GM19324 (cell line): ENCODE measurements around the gene TBX3.

Experiments used
- ATAC-seq: cut with Tn5 transposase; IDR thresholded peaks from one replicate; pipeline ENCODE4 v1.9.1; 2021; ENCODE audit warnings: mild to moderate bottlenecking, moderate library complexity; ENCODE audit not compliant: unreplicated experiment, low FRiP score

The TBX3 gene

DNA sequence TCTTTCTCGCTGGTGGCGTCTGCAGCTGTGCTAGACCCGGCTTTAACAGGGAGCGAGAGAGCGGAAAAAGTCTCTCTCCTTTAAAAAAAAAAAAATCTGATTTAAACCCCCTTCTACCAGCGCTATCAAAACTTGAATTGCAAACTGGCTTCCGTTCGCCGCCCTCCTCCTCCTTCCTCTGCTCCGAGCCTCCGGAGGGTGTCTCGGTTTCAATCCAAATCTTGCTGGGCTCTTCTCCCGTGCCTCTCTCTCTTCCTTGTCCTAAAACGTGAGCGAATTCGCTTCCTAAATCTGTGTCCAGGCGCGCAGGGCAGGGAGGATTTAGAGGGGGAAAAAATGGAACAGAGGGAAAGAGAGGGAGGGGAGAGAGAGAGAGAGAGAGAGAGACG lies 272 bp downstream of the TBX3 start:
- ATAC-seq = no peak

DNA sequence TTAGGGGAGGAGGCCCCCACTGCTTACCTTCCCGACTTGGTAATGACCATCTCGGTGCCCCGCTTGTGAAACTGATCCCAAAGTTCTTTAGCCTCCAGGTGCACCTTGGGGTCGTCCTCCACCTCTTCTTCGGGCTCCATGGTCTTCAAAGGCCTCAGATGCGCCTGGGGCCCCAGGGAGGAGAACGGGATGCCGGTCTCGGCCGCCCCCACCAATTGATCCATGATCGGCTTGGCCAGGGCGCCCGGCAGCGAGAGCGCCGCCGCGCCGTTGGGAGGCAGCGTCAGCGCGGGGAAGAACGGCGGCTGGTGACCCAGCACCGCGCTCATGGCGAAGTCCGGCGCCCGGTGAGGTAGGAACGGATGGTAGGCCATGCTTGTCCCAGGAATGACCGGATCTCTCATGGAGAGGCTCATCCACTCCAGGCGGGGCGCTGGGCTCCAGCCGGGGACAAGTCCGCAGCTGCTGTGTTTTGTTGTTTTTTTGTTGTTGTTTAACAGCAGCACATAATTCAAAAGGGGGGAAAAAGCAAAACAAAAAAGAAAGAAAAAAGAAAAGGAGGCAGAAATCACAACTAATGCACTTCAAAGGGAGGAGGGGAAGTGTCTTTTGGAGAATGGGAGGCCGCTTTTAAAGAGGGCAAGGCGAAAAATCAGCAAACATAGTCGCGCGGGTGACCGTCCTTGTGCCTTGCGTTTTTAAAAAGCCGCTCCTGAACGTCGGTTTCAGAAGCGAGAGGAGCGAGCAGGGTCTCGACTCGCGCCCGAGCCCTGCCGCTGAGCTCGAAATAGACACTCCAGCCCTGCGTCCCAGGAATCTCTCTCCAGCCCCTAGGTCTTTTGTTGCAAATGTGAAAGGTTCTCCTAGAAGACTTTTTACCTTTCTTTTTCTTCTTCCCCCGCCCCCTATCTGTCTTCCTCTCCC lies 928 bp downstream of the TBX3 start:
- ATAC-seq = no peak

GRCh38 chr12:114682106-114682784 lies 1.7 kb downstream of the TBX3 start:
- no peak for ATAC-seq

- ATAC-seq = no peak
Measured at GRCh38 chr12:114681116-114681871, 2.7 kb downstream of the TBX3 start.

- no peak for ATAC-seq
Measured at GRCh38 chr12:114680604-114681069, 3.3 kb downstream of the TBX3 start.

DNA sequence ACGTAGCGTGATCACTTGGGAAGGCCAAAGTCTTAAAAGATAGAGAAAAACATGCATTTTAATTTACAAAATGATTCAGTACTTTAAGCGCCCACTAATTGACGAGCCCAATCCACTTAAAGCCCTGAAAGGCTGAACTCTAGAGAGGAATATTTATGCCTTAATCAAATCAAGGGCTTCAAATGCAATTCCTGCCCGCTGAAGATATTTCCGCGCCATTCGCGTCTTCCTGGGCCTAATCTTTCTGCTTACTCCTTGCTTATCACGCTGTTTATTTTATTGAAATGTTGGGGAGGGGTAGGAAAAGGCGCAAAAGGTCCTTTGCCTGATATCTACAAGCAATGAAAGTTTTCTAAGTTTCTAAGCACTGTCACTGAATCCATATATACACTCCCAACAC lies 4.0 kb downstream of the TBX3 start:
- no peak for ATAC-seq

DNA sequence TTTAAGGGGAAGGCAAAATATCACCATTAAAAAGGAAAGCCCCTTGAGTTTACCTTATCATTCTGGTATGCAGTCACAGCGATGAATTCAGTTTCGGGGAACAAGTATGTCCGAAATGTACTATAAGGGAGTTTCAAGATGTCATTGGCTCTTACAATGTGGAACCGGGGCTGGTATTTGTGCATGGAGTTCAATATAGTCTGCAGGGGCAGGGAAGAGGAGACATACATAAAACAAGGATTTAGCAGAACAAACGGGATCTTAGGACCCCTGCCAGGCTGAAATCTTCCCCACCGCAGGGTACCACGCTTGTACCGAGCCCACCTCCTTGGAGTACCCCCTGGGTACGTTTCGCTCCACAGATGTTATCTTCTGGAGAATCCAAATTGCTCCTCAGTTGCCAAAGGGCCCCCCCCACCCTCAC lies 4.5 kb downstream of the TBX3 start:
- no peak for ATAC-seq

GRCh38 chr12:114678718-114679117 lies 5.3 kb downstream of the TBX3 start:
- ATAC-seq = no peak

DNA sequence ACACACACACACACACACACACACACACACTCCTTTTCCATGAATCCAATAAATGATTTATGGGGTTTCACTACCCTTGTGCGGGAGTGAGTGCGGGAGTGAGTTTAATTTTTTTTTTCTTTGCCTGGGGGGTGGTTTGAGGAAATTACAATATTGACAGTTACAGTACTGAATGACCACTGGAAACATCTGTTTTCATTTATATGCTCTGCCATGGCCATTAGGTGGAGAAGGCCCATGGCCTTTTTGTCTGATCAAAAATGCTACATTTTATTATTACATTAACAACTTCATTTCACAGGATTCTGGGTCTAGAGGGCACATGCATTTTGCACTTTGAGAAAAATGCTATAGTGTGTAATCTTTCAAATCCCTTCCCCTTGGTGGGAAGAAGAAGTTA lies 5.9 kb downstream of the TBX3 start:
- ATAC-seq = no peak

DNA sequence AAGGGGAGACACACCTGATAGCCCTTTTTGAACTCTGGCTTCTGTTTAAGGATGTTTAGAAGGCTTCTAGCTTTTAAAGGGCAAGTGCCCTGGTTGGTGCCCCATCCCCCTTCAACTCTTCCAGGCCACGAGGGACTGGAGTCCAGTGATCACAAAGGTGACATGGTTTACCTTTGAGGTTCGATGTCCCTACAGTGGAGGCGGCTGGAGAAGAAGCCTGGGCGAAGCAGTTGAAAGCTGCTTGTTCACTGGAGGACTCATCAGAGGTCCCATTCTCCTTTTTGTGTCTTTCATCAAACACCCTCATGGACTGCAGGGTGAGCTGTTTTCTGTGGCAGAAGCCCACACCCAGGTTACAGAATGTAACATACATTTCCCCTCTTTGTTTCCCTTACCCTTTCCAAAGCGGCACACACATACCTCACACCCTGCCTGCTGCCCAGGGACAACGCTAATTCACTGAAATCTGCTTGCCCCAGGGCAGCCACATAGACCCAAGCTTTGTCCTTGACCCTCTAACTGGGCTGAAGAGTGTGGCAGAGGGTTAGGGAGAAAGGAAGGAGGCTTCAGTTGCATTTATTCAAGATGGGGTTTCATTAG lies 7.7 kb downstream of the TBX3 start:
- no peak for ATAC-seq

- no peak for ATAC-seq
Measured at GRCh38 chr12:114674251-114675047, 9.5 kb downstream of the TBX3 start.

DNA sequence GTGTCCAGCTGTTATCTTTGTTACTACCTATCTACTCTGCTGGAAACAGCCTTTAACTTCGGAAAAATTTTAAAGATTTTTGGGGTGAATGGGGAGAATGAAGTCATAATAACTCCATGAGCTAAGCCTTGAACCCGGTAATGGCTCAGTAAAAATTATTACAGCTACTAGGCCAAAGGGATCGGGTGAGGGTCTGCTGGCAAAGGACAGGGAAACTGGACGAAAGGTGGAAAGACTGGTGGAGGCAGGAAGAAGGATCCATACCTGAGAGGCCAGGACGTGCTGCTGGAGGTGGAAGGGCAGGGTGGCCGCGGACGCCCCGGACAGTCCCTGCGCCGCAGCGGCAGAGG lies 10.1 kb downstream of the TBX3 start:
- ATAC-seq = no peak

- ATAC-seq = no peak
Measured at GRCh38 chr12:114673169-114673833, 10.7 kb downstream of the TBX3 start.

DNA sequence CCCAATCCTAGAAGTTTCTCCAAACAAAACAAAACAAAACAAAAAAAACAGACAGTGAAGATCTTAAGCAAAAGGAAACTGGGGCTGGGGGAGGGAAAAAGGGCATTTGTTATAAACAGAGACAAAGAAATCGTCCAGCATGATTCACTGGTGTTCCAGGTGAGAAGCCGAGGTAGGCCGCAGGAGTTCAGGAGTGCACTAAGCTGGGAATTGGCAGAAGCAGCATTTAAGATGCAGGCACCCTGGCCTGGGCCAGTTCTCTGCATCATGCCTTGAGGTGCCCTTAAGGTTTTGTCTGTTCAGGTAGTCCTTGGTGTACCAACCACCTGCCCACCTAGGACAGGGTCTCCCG lies 11.2 kb downstream of the TBX3 start:
- no peak for ATAC-seq

GRCh38 chr12:114671443-114672411 lies 12.2 kb downstream of the TBX3 start:
- no peak for ATAC-seq

DNA sequence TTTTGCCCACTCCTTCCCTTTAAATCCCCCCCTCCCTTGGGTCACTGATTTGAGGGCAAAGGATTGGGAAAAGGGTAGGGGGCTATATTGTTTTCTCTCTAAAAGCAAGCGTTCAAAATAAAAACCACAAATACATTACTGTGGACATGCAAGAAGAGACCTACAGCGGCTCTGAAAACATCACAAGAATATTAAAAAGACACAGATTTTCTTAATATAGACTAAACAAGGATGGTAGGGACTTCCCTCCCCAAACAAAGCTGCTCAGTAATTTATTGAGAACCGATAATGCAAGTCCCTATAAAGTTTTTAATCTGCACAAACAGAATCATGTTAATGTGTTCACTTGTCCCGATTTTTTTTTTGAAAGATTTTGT lies 12.9 kb downstream of the TBX3 start:
- ATAC-seq = no peak

DNA sequence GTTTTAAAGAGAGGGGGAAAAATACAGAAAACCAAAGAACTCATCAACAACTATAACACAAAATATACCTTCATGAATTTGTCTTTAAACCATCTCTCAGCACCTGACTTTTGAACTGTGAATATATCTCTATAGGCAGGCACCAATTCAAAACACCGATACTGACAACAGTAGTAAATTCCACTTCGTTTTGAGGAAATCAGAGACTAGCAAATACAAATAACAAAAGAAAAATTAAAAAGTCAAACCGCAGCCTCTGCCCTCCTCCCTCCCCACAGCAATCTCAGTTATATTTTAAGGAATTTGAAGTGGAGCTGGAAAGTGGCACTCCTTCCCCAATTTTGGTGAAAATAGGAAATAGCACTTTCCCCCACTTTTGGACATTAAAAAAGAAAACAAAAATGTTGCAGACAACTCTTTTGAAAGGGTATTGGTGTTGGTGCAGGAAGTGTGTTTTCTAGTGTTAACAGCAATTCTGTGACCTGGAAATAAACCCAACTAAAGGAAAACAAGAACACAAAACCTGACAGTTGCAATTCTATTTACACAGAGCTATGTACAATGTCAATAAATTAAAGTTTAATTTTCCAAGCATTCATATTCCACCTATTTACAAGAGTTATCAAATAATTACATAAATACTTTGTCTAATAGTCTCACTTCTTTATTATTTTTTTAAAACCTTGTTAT lies 13.5 kb downstream of the TBX3 start:
- no peak for ATAC-seq
